H1 (cell line): ENCODE data around the gene RAD51B. TPM values are rescaled to one million over a fixed set of nuclear protein-coding genes. Genes with fewer than 3 reads are reported as not detected.

ENCODE experiments used
- CTCF ChIA-PET: fragments of 300-600 bp; sonication (Branson Sonifier 250); formaldehyde crosslinking; loops from one replicate; lab custom pipeline; 2021; ENCODE audit not compliant: partially characterized antibody; lab: Charles Lee
- POLR2A ChIA-PET: fragments of 300-600 bp; sonication (Branson Sonifier 250); formaldehyde crosslinking; loops from one replicate; lab custom pipeline; 2021; ENCODE audit warnings: inconsistent platforms; ENCODE audit not compliant: partially characterized antibody; lab: Charles Lee
- DNase-seq, 2 experiments: peaks; one replicate each; pipeline versions ENCODE4 v3.0.0 to v3.0.0-alpha.2; 2010 to 2022; ENCODE audit warnings: low spot score in 2 of 2, low read depth in 1 of 2, mixed read lengths in 1 of 2
- FAIRE-seq: peaks from 2 replicates; lab custom pipeline; 2011; peaks lifted over from hg19 to GRCh38; lab: Jason Lieb, UNC
- H2AFZ ChIP-seq: 2 replicates; pipeline ENCODE4 v1.8.1; 2012; ENCODE audit warnings: low read length, inconsistent platforms
- H2AK5ac ChIP-seq: 2 replicates; pipeline ENCODE4 v1.6.1; 2013; ENCODE audit warnings: low read depth, low read length
- H2BK120ac ChIP-seq: replicated peaks from 2 replicates; pipeline ENCODE3; 2013; ENCODE audit warnings: low read depth, low read length, inconsistent platforms
- H2BK12ac ChIP-seq: 2 replicates; pipeline ENCODE4 v1.6.1; 2013; ENCODE audit warnings: low read depth, low read length
- H2BK15ac ChIP-seq: 2 replicates; pipeline ENCODE4 v1.6.1; 2013; ENCODE audit warnings: low read length
- H2BK20ac ChIP-seq: 2 replicates; pipeline ENCODE4 v1.6.1; 2013; ENCODE audit warnings: low read length
- H2BK5ac ChIP-seq: 2 replicates; pipeline ENCODE4 v1.6.1; 2013; ENCODE audit warnings: low read depth, low read length
- H3K14ac ChIP-seq: 2 replicates; pipeline ENCODE4 v1.6.1; 2013; ENCODE audit warnings: inconsistent platforms; ENCODE audit not compliant: insufficient read length
- H3K18ac ChIP-seq: 2 replicates; pipeline ENCODE4 v1.6.1; 2013; ENCODE audit warnings: low read length; ENCODE audit errors: extremely low read depth
- H3K23ac ChIP-seq: 2 replicates; pipeline ENCODE4 v1.6.1; 2013; ENCODE audit warnings: inconsistent platforms; ENCODE audit not compliant: insufficient read length
- H3K23me2 ChIP-seq: 2 replicates; pipeline ENCODE4 v1.6.1; 2013; ENCODE audit warnings: low read depth, low read length
- H3K27ac ChIP-seq: 2 replicates; pipeline ENCODE4 v1.6.1; 2011; ENCODE audit warnings: low read depth, low read length, inconsistent platforms
- H3K27me3 ChIP-seq, 4 experiments: replicated peaks in 1 of 4; 1 replicate in 1 of 4; 2 replicates in 3 of 4; pipeline versions ENCODE4 v1.6.1 to v1.8.1; 2011 to 2013; ENCODE audit warnings: low read length in 3 of 4, mild to moderate bottlenecking in 3 of 4, inconsistent platforms in 2 of 4, mixed read lengths in 2 of 4, moderate library complexity in 1 of 4; ENCODE audit not compliant: control insufficient read depth in 3 of 4, insufficient read depth in 3 of 4; ENCODE audit errors: extremely low read depth in 1 of 4
- H3K36me3 ChIP-seq, 4 experiments: 2 replicates each; pipeline versions ENCODE4 v1.6.1 to v1.8.1; 2011 to 2013; ENCODE audit warnings: mild to moderate bottlenecking in 4 of 4, low read length in 3 of 4, moderate library complexity in 2 of 4, control low read depth in 1 of 4, inconsistent platforms in 1 of 4; ENCODE audit not compliant: insufficient read depth in 4 of 4, control insufficient read depth in 2 of 4
- H3K4ac ChIP-seq: replicated peaks from 2 replicates; pipeline ENCODE3; 2013; ENCODE audit warnings: low read length, low read depth, mixed read lengths, inconsistent platforms; ENCODE audit not compliant: insufficient read length
- H3K4me1 ChIP-seq, 4 experiments: replicated peaks in 1 of 4; 1 replicate in 1 of 4; 2 replicates in 3 of 4; pipeline versions ENCODE4 v1.6.1 to v1.8.1; 2011 to 2013; ENCODE audit warnings: low read length in 3 of 4, inconsistent platforms in 2 of 4, mixed read lengths in 1 of 4; ENCODE audit not compliant: insufficient read depth in 4 of 4, control insufficient read depth in 3 of 4
- H3K4me2 ChIP-seq, 2 experiments: 2 replicates each; pipeline versions ENCODE4 v1.6.1 to v1.8.1; 2011 to 2013; ENCODE audit warnings: low read depth in 2 of 2, low read length in 2 of 2, control low read depth in 1 of 2, inconsistent platforms in 1 of 2, mild to moderate bottlenecking in 1 of 2; ENCODE audit not compliant: insufficient read depth in 1 of 2
- H3K4me3 ChIP-seq, 4 experiments: fragments of 200-600, 300-600 bp in 1 of 4; sonication (generic), shearing (Covaris generic), sonication (Bioruptor Twin) in 1 of 4; 2 replicates each; pipeline versions ENCODE4 v1.5.1 to v1.8.1; 2011 to 2016; ENCODE audit warnings: low read length in 4 of 4, low read depth in 3 of 4, control low read depth in 2 of 4, inconsistent platforms in 2 of 4, mild to moderate bottlenecking in 2 of 4, mixed read lengths in 1 of 4, moderate library complexity in 1 of 4; ENCODE audit not compliant: insufficient read depth in 2 of 4; ENCODE audit errors: extremely low read depth in 1 of 4
- H3K56ac ChIP-seq: replicated peaks from 2 replicates; pipeline ENCODE3; 2013; ENCODE audit warnings: low read depth, mild to moderate bottlenecking, mixed read lengths, low read length, inconsistent platforms; ENCODE audit not compliant: insufficient read length
- H3K79me1 ChIP-seq: 2 replicates; pipeline ENCODE4 v1.6.1; 2013; ENCODE audit warnings: low read depth, low read length, control low read depth
- H3K79me2 ChIP-seq, 2 experiments: 2 replicates each; pipeline versions ENCODE4 v1.6.1 to v1.8.1; 2012 to 2013; ENCODE audit warnings: low read length in 2 of 2, mild to moderate bottlenecking in 2 of 2, inconsistent platforms in 1 of 2; ENCODE audit not compliant: insufficient read depth in 2 of 2, control insufficient read depth in 1 of 2
- H3K9ac ChIP-seq, 4 experiments: replicated peaks in 1 of 4; 1 replicate in 1 of 4; 2 replicates in 3 of 4; pipeline versions ENCODE4 v1.6.1 to v1.8.1; 2011 to 2013; ENCODE audit warnings: low read depth in 3 of 4, low read length in 3 of 4, control low read depth in 2 of 4, mild to moderate bottlenecking in 2 of 4, moderate library complexity in 2 of 4, inconsistent platforms in 1 of 4; ENCODE audit errors: extremely low read depth in 1 of 4
- H3K9me3 ChIP-seq, 2 experiments: 2 replicates each; pipeline versions ENCODE4 v1.6.1 to v1.8.1; 2012 to 2013; ENCODE audit warnings: mild to moderate bottlenecking in 2 of 2, moderate library complexity in 2 of 2, control low read depth in 1 of 2, inconsistent platforms in 1 of 2, low read depth in 1 of 2, low read length in 1 of 2, mixed read lengths in 1 of 2; ENCODE audit not compliant: insufficient read depth in 2 of 2
- H4K20me1 ChIP-seq, 2 experiments: replicated peaks in 1 of 2; 2 replicates each; pipeline versions ENCODE3 to v1.8.1; 2011 to 2013; ENCODE audit warnings: inconsistent platforms in 2 of 2, low read length in 2 of 2, mild to moderate bottlenecking in 1 of 2; ENCODE audit not compliant: insufficient read depth in 2 of 2, control insufficient read depth in 1 of 2
- H4K5ac ChIP-seq: 2 replicates; pipeline ENCODE4 v1.6.1; 2013; ENCODE audit warnings: low read length, low read depth, mixed read lengths, inconsistent platforms; ENCODE audit not compliant: insufficient read length
- H4K8ac ChIP-seq: 2 replicates; pipeline ENCODE4 v1.8.0; 2013; ENCODE audit warnings: mild to moderate bottlenecking, moderate library complexity, low read length, inconsistent platforms; ENCODE audit not compliant: insufficient read depth; ENCODE audit errors: extremely low read depth
- H4K91ac ChIP-seq: replicated peaks from 2 replicates; pipeline ENCODE3; 2013; ENCODE audit warnings: low read length, mixed read lengths, inconsistent platforms; ENCODE audit not compliant: insufficient read length
- HDAC2 ChIP-seq, 2 experiments: fragments of 300-600 bp in 1 of 2; sonication (generic) in 1 of 2; IDR thresholded peaks; 2 replicates each; pipeline ENCODE4 v1.6.1; 2011 to 2012; ENCODE audit warnings: low read depth in 2 of 2, low read length in 2 of 2, mild to moderate bottlenecking in 2 of 2, moderate library complexity in 2 of 2, borderline replicate concordance in 1 of 2, inconsistent platforms in 1 of 2
- JUND ChIP-seq: IDR thresholded peaks from 2 replicates; pipeline ENCODE4 v1.6.1; 2011; ENCODE audit warnings: mild to moderate bottlenecking, improper control_type of control experiment, low read length
- RAD21 ChIP-seq, 2 experiments: IDR thresholded peaks in 1 of 2; conservative IDR thresholded peaks in 1 of 2; 2 replicates each; pipeline ENCODE4 v1.6.1; 2011; ENCODE audit warnings: low read depth in 2 of 2, low read length in 2 of 2, improper control_type of control experiment in 1 of 2, inconsistent platforms in 1 of 2, mild to moderate bottlenecking in 1 of 2, moderate library complexity in 1 of 2
- ZNF274 ChIP-seq: IDR thresholded peaks from 2 replicates; pipeline ENCODE4 v1.7.0; 2012; ENCODE audit warnings: low read length, borderline replicate concordance; ENCODE audit errors: extremely low read depth
- WGBS, 2 experiments: shearing (Covaris generic) in 1 of 2; methylation state at CpG; one replicate each; pipeline versions ENCODE4 v1.1.6 to v1.1.7; 2013 to 2015; ENCODE audit warnings: low lambda C conversion rate in 2 of 2, mixed read lengths in 2 of 2, inconsistent platforms in 1 of 2, low coverage in 1 of 2, missing lambda C conversion rate in 1 of 2; ENCODE audit not compliant: insufficient replicate concordance in 2 of 2, insufficient coverage in 1 of 2, insufficient read length in 1 of 2; ENCODE audit errors: extremely low coverage in 1 of 2, missing lambda C conversion rate in 1 of 2; 5-methylcytosine and 5-hydroxymethylcytosine counted together
- polyA plus RNA-seq, 7 experiments: library from polyadenylated mRNA; depleted of rRNA in 3 of 7; stranded (reverse) in 5 of 7; unstranded in 2 of 7; fragments of >200 nt in 5 of 7; fragments of 200-250 nt in 2 of 7; gene quantifications; 1 replicate in 5 of 7; 2 replicates in 1 of 7; 4 replicates in 1 of 7; pipeline versions ENCODE4 v1.2.1 to v1.2.3, GENCODE V29; 2011 to 2013; ENCODE audit warnings: missing spikeins in 2 of 7, mixed read lengths in 2 of 7
- total RNA-seq: library from RNA; stranded (reverse); fragmentation: NEBNext Ultra II Directional; extraction: Animal tissue kit (Norgen Biotek cat#: 25700); gene quantifications from 2 replicates; pipeline ENCODE4 v1.2.1, GENCODE V29; 2021

Gene RAD51B
- total and polyA plus RNA-seq, 2 of the 8 experiments (the other 6 are each of a cell fraction or from before 2014, with no cell fraction given): 3.9 to 14.9 TPM

- H3K56ac ChIP-seq: no peak overlapping the region
- no peak overlapping the region for H4K5ac ChIP-seq
- no peaks in the 10 kb centered on the region for H4K20me1 ChIP-seq
- no peak overlapping the region for H2BK120ac ChIP-seq
- H2BK20ac ChIP-seq: no peak overlapping the region
- no peaks in the 10 kb centered on the region for H3K79me2 ChIP-seq
- H3K23me2 ChIP-seq: no peaks in the 10 kb centered on the region; the same call in 1 of the 2 replicates
- no peak overlapping the region for H3K4ac ChIP-seq
- 96% methylated on average over 2 of the region's 2 CpGs; no CpG with 5 or more reads in 1 of the 2 experiments for WGBS, 2 experiments
- H4K91ac ChIP-seq: no peak overlapping the region
- H2BK12ac ChIP-seq: no peak overlapping the region; the same call in 1 of the 2 replicates
- no peak overlapping the region for H4K8ac ChIP-seq
- no peaks in the 10 kb centered on the region for H3K9me3 ChIP-seq
- no peaks in the 10 kb centered on the region for H3K79me1 ChIP-seq
- no peak overlapping the region for H2BK5ac ChIP-seq
- no peak overlapping the region for H3K23ac ChIP-seq
- peak overlapping the region; percentile 14; the same call in 1 of the 2 replicates for H2BK15ac ChIP-seq
- H3K4me2 ChIP-seq: no peak overlapping the region
- FAIRE-seq (no peak), DNase-seq (no peak)
- H3K18ac ChIP-seq: no peak overlapping the region
- peaks cover 0 to 5% (median 2%) of the 10 kb centered on the region in 4 experiments; a peak in 5 of 7 replicates for H3K4me1 ChIP-seq
- no peak overlapping the region for H3K14ac ChIP-seq
- no peak overlapping the region for H2AFZ ChIP-seq
- H3K27me3 ChIP-seq: peaks cover 0 to 1% (median 0%) of the 10 kb centered on the region in 4 experiments; a peak in 1 of 7 replicates
- POLR2A ChIA-PET: interaction anchor here (1.0 to 1.2 kb wide), 2 partner anchors 14 to 62 kb away, joined by 4 read pairs; no protein-coding TSS in a partner anchor
- no peak overlapping the region for H3K4me3 ChIP-seq
- CTCF ChIA-PET: interaction anchor here (0.7 to 2.1 kb wide), 2 partner anchors 152 to 397 kb away, joined by 4 to 5 read pairs; no protein-coding TSS in a partner anchor
- no peak overlapping the region for H3K9ac ChIP-seq
- no peaks in the 10 kb centered on the region for H3K36me3 ChIP-seq
- H3K27ac ChIP-seq: no peak overlapping the region
- H2AK5ac ChIP-seq: peak overlapping the region; percentile 25; the same call in 1 of the 2 replicates
- no peak for TF ChIP-seq HDAC2 (IDR thresholded peaks at IDR 0.05; ENCODE audit: borderline replicate concordance in 1 of 2, low read depth in 2 of 2, low read length in 2 of 2)
- no peak for TF ChIP-seq ZNF274
- no peak for TF ChIP-seq JUND
- no peak for TF ChIP-seq RAD21 (IDR thresholded peaks at IDR 0.05 in 1 of 2, conservative IDR thresholded peaks at IDR 0.05 in 1 of 2; ENCODE audit: low read depth in 2 of 2, low read length in 2 of 2)
Observed at GRCh38 chr14:68399971-68400370, 580.4 kb downstream of the RAD51B start.
